Neural crest cell (in vitro differentiated cells): ENCODE measurements around the gene DRC3. TPM values are rescaled to one million over a fixed set of nuclear protein-coding genes. Genes with fewer than 3 reads are reported as not detected.

Experiments used
- DNase-seq: peaks from one replicate; pipeline ENCODE4 v3.0.0; 2021; ENCODE audit warnings: low read depth, mixed read lengths, low spot score
- H3K27ac Mint-ChIP-seq: one replicate; pipeline ENCODE4 v1.8.0; 2021; ENCODE audit warnings: mild to moderate bottlenecking, mixed read lengths; ENCODE audit not compliant: unreplicated experiment
- H3K27me3 Mint-ChIP-seq: 2 replicates; pipeline ENCODE4 v1.8.0; 2021; ENCODE audit warnings: low read depth, mild to moderate bottlenecking, mixed read lengths
- H3K36me3 Mint-ChIP-seq: 2 replicates; pipeline ENCODE4 v1.8.0; 2021; ENCODE audit warnings: low read depth, mild to moderate bottlenecking, mixed read lengths
- H3K4me1 Mint-ChIP-seq: 2 replicates; pipeline ENCODE4 v1.8.0; 2021; ENCODE audit warnings: mixed read lengths
- H3K4me3 Mint-ChIP-seq: one replicate; pipeline ENCODE4 v1.8.0; 2021; ENCODE audit warnings: mild to moderate bottlenecking, mixed read lengths
- H3K9me3 Mint-ChIP-seq: 2 replicates; pipeline ENCODE4 v1.8.0; 2021; ENCODE audit warnings: mixed read lengths
- total RNA-seq: library from RNA; stranded (reverse); gene quantifications from 2 replicates; pipeline ENCODE4 v1.2.1, GENCODE V29; 2021
- TF ChIP-seq, protein P1 (sequence below): fragments of 200-600 bp; sonication (generic); conservative IDR thresholded peaks from 2 replicates; pipeline ENCODE4 v1.5.0; 2021; ENCODE audit warnings: antibody characterized with exemption, mild to moderate bottlenecking

Gene DRC3
- total RNA-seq, 1 donor from 2014 or later, result 0.61 TPM

DNA sequence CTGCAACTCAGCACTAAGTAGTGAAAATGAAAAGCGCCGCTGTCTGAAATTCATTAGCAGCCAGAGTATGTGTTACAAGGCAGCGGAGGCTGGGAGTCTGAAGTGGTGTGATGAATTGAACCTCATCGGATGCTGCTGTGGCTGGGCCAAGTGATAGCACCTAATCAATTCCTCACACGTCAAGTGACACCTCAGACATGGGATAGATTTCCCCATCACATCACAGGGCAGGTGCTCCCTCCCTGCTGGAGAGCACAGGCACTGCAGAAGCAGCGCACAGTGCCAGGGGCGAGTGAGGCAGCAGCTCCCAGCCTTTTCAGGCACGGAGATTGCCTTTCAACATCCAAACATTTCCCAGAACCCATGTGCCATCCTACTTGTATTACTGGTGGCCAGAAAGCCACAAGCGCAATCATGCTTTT, 32.2 kb downstream of the DRC3 start:
- Mint-ChIP-seq H3K9me3 (no peaks in the 10 kb centered on the region), H3K27ac (no peak overlapping the region)
- TF ChIP-seq, protein P1, sequence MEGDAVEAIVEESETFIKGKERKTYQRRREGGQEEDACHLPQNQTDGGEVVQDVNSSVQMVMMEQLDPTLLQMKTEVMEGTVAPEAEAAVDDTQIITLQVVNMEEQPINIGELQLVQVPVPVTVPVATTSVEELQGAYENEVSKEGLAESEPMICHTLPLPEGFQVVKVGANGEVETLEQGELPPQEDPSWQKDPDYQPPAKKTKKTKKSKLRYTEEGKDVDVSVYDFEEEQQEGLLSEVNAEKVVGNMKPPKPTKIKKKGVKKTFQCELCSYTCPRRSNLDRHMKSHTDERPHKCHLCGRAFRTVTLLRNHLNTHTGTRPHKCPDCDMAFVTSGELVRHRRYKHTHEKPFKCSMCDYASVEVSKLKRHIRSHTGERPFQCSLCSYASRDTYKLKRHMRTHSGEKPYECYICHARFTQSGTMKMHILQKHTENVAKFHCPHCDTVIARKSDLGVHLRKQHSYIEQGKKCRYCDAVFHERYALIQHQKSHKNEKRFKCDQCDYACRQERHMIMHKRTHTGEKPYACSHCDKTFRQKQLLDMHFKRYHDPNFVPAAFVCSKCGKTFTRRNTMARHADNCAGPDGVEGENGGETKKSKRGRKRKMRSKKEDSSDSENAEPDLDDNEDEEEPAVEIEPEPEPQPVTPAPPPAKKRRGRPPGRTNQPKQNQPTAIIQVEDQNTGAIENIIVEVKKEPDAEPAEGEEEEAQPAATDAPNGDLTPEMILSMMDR, result peak; percentile 46

DNA sequence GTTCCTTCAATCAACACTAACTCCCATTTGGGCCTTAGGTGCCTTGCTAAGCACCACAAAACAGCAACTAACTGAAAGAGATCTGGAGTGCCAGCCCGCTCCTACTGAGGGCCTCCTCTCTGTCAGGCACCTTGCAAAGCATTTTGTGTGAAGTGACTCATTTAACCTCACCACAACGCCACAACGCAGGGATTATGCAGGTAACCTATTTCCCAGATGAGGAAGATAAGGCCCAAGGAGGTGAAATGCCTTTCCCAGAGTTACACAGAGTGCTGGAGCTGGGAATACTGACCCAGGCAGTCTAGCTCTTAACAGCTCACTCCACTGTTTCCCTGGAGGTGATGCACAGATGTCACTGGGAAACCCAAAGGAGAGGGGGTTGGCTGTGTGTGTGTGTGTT, 32.8 kb downstream of the DRC3 start:
- Mint-ChIP-seq H3K27ac (no peak overlapping the region), H3K27me3 (no peaks in the 10 kb centered on the region), H3K4me1 (peaks cover 5% of the 10 kb centered on the region), H3K4me3 (no peak overlapping the region), H3K9me3 (no peaks in the 10 kb centered on the region), H3K36me3 (peaks cover 4% of the 10 kb centered on the region)
- no peak for DNase-seq
- TF ChIP-seq, protein P1, result no peak

More for the DNA sequence above, 32.2 kb downstream of the DRC3 start:
- Mint-ChIP-seq H3K4me3 (no peak overlapping the region), H3K36me3 (no peaks in the 10 kb centered on the region), H3K4me1 (peaks cover 5% of the 10 kb centered on the region), H3K27me3 (no peaks in the 10 kb centered on the region)
- DNase-seq, result no peak

GRCh38 chr17:18006495-18007239, 34.0 kb downstream of the DRC3 start:
- TF ChIP-seq, protein P1, result no peak
- H3K36me3 Mint-ChIP-seq, result peaks cover 4% of the 10 kb centered on the region
- DNase-seq, result no peak
- no peaks in the 10 kb centered on the region for H3K9me3 Mint-ChIP-seq
- no peaks in the 10 kb centered on the region for H3K27me3 Mint-ChIP-seq
- H3K4me3 Mint-ChIP-seq, result no peak overlapping the region
- peaks cover 5% of the 10 kb centered on the region for H3K4me1 Mint-ChIP-seq
- H3K27ac Mint-ChIP-seq, result peak overlapping the region; percentile 27

DNA sequence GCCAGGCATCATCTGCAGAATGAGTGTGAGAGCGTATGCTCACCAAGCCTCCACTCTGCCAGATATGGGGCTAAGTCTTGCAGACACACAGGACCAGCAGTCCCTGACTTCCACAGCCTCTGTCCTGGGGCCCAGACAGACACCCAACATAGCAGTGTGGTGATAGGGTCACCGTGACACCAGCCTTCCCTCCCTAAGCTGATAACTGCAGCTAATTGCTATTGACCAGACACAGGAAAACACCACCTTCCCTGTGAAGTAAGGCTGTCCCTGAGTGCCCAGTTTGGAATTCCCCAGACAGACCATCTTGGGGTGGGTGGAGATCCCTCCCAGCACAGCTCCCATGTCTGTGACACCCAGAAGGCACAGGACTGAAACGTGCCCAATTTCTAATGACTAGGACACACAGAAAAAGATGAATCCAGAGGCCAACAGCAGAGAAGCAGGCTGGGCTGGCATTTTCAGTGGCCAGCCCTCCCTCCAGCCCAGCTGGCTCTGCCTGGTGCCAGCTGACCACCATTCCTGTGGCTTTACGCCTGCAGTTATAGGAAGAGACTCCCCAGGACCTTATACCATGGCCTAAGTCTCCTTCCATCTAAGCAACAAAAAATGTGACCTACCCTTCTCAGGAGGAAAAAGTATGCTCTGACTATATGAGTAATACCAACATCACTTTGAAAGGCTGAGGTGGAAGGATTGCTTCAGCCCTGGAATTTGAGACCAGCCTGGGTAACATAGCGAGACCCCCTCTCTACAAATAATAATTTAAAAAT, 36.0 kb downstream of the DRC3 start:
- Mint-ChIP-seq H3K27ac (no peak overlapping the region), H3K27me3 (no peaks in the 10 kb centered on the region), H3K4me1 (peaks cover 5% of the 10 kb centered on the region), H3K4me3 (no peak overlapping the region), H3K36me3 (peaks cover 4% of the 10 kb centered on the region), H3K9me3 (no peaks in the 10 kb centered on the region)
- DNase-seq, result no peak
- TF ChIP-seq, protein P1, result no peak

GRCh38 chr17:18009609-18010420, 37.2 kb downstream of the DRC3 start:
- Mint-ChIP-seq H3K4me1 (peaks cover 5% of the 10 kb centered on the region), H3K9me3 (no peaks in the 10 kb centered on the region), H3K27ac (no peak overlapping the region), H3K4me3 (no peak overlapping the region), H3K36me3 (peaks cover 4% of the 10 kb centered on the region), H3K27me3 (no peaks in the 10 kb centered on the region)
- TF ChIP-seq, protein P1, result no peak
- no peak for DNase-seq
